IPS-18c (cell line): Measurements from ENCODE around the gene COPS4.
"Not testable (repeated sequence)": the region's sequence is repeated elsewhere in the genome, so short reads cannot be mapped to it uniquely, and the experiment has no call there.

ENCODE experiments used
- H3K4me3 ChIP-seq: 2 replicates; pipeline ENCODE4 v1.7.0; 2013; ENCODE audit warnings: low read depth, mild to moderate bottlenecking, low read length, moderate library complexity; ENCODE audit not compliant: insufficient read depth
- H3K9me3 ChIP-seq: one replicate; pipeline ENCODE4 v1.6.1; 2013; ENCODE audit warnings: mild to moderate bottlenecking, low read length, moderate library complexity; ENCODE audit not compliant: control insufficient read depth, insufficient read depth

Gene COPS4

GRCh38 chr4:83013902-83014301, 21.1 kb upstream of the COPS4 start:
- Histone ChIP-seq H3K4me3 (no peak overlapping the region), H3K9me3 (no peaks in the 10 kb centered on the region)

DNA sequence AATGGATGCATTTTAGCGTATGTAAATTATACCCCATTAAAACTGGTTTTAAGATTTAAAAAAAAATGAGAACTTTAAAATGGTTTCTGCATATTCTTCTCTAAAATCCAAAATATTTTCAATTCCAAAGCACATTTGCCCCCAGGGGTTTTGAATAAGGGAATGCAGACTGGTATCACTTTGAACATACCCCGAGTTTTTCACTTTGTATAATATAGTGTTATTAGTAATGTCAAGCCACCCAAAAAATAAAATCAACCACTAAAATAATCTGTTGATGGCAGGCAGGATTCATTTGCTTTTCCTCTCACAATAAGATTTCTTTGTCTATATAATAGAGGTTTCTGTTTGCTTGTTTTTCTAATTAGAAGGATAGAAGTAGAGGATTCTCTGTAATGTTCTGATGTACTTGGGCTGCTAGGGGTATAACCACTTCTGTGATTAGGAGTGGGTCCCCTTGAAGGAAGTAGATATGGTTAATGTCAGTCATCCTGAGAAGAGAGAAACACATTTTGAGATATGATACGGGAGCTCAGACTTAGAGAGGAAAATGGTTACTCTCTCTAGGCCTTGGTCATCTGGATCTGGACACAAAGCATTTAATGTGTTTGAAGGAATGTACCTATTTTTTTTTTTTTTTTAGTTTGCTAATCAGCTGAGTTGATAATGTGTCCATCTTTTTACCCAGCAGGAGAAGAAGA, 15.0 kb upstream of the COPS4 start:
- Histone ChIP-seq H3K9me3 (no peaks in the 10 kb centered on the region), H3K4me3 (no peak overlapping the region)

- H3K4me3 ChIP-seq, result no peak overlapping the region
- H3K9me3 ChIP-seq, result no peaks in the 10 kb centered on the region
Measured at GRCh38 chr4:83022724-83023450, 12.1 kb upstream of the COPS4 start.

DNA sequence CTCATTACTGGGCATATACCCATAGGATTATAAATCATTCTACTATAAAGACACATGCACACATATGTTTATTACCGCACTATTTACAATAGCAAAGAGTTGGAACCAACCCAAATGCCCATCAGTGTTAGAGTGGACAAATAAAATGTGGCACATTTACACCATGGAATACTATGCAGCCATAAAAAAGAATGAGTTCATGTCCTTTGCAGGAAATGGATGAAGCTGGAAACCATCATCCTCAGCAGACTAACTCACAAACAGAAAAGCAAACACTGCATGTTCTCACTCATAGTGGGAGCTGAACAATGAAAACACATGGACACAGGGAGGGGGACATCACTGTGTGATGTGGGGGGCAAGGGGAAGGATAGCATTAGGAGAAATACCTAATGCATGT, 11.4 kb upstream of the COPS4 start:
- H3K9me3 ChIP-seq, H3K4me3 ChIP-seq: not testable (repeated sequence)

GRCh38 chr4:83024233-83024632, 10.8 kb upstream of the COPS4 start:
- H3K9me3 ChIP-seq, result no peaks in the 10 kb centered on the region
- no peak overlapping the region for H3K4me3 ChIP-seq

- Histone ChIP-seq H3K9me3 (no peaks in the 10 kb centered on the region), H3K4me3 (no peak overlapping the region)
Measured at GRCh38 chr4:83025563-83025962, 9.4 kb upstream of the COPS4 start.

DNA sequence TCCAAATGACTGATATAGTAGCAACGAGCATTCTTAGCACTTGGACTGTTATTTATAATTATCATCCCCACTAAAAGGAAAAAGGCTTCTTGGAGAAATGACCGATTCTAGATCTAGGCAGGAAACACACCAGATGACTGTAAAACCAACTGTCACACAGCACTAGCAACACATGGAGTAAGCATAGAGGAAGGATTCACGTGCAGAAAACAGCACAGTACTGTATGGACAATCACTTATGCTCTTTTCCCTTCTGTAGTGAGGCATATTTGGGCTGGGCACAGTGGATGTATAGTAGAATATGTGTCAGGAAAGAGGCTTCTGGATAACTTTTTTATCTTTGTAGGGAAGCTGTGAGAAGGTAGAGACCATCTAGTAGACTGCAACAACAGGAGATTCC, 6.0 kb upstream of the COPS4 start:
- Histone ChIP-seq H3K4me3 (no peak overlapping the region), H3K9me3 (no peaks in the 10 kb centered on the region)

DNA sequence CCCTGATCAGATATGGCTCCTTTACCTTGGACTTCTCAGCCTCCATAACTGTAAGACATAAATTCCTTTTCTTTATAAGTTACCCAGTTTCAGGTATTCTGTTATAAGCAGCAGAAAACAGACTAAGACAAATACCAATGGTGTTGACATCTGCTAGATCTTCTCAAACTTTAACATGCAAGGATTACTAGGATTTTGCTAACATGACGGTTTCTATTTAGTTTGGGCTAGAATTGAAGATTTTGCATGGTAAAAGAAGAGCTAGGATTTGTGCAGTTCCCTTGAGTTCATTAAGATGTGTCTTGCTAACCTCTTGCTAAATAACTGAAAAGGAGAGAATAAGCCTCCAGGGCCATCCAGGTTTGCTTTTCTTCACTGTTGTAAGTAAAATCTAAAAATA, 5.3 kb upstream of the COPS4 start:
- Histone ChIP-seq H3K9me3 (no peaks in the 10 kb centered on the region), H3K4me3 (no peak overlapping the region)

GRCh38 chr4:83036991-83037665, 2.1 kb downstream of the COPS4 start:
- no peaks in the 10 kb centered on the region for H3K9me3 ChIP-seq
- no peak overlapping the region for H3K4me3 ChIP-seq

DNA sequence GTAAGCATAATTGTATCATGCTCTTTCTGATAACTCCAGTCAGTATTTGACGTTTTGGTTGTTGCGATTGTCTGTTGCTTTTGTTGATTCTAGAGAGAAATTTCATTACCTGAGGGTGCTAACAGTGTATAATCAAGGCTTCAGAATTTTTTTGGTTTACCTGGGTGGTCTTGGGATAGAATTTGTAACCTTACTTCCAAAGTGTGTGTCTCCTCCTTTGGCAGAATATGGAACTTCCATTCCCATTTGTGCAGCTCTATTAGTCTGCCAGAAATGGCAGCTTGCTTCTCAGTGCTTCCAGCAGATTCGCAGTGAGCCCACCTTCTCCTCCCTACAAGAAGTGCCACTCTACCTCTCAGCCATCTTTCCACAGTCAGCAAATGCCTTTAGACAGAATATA, 5.3 kb downstream of the COPS4 start:
- Histone ChIP-seq H3K9me3 (no peaks in the 10 kb centered on the region), H3K4me3 (no peak overlapping the region)

GRCh38 chr4:83043157-83043556, 8.2 kb downstream of the COPS4 start:
- not testable (repeated sequence) for H3K9me3 ChIP-seq, H3K4me3 ChIP-seq

GRCh38 chr4:83043801-83044407, 8.9 kb downstream of the COPS4 start:
- H3K4me3 ChIP-seq, result no peak overlapping the region
- no peaks in the 10 kb centered on the region for H3K9me3 ChIP-seq

DNA sequence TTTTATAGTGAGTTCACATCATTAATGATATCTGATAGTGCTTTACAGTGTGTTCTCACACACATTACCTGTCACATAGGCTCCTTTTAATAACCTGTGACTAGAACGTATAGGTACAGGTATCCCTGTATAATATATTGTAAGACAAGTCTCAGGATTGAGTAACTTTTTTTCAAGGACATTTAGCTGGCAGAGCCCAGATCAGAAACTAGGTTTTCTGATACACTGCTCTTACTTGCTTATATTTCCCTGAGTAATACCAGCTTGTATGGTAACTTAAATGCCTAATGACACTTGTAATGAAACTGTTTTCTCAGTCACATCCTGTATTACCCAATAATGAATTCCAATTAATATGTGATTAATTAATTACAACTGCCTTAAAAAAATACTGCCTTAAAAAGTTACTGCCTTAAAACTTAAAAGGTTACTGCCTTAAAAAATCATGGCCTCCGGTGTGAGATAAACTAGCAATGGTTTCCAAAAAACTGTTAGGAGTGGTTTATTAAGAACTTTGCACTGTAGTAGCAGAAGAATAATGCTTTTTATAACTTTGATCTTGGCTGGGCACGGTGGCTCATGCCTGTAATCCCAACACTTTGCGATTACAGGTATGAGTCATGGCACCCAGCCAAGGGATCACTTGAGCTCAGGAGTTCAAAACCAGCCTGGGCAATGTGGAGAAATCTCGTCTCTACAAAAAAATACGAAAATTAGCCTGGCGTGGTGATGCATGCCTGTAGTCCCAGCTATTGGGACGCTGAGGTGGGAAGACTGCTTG, 11.9 kb downstream of the COPS4 start:
- Histone ChIP-seq H3K4me3 (no peak overlapping the region), H3K9me3 (no peaks in the 10 kb centered on the region)

GRCh38 chr4:83048781-83049180, 13.8 kb downstream of the COPS4 start:
- not testable (repeated sequence) for H3K4me3 ChIP-seq, H3K9me3 ChIP-seq

DNA sequence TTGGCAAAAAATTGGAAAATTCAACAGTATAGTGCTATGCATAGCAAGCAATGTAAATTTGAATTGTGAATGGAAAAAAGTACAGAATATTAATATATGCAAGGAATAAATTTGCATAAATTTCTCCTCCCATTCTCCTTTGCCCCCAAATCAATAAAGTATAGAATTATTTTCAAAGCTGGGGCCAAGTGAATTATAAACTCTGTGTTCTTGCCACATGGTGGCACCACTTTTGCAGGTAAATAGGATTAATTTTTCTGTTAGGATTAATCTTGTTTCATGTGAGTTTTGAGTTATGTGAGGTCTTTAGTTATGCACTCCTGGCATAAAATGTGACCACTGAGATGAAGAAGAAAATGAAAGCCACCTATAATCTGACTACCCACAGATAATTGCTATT, 19.9 kb downstream of the COPS4 start:
- no peak overlapping the region for H3K4me3 ChIP-seq
- no peaks in the 10 kb centered on the region for H3K9me3 ChIP-seq

DNA sequence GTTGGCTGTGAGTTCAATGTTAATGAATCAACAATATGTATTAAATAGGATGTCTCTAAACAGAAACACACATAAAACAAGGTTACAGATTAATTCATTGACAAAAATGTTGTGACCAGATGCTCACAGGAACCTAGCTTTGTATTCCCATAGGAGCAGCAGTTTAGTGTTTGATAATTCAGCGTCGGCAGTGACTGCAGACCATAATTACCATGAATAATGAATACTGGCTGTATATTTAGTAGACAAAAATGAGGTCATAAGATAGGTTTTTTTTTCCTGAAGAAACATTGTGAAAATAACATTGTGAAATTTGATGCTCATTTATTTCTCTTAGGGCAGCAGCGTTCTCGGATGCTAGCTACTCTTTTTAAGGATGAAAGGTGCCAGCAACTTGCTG, 27.8 kb downstream of the COPS4 start:
- Histone ChIP-seq H3K4me3 (no peak overlapping the region), H3K9me3 (no peaks in the 10 kb centered on the region)

DNA sequence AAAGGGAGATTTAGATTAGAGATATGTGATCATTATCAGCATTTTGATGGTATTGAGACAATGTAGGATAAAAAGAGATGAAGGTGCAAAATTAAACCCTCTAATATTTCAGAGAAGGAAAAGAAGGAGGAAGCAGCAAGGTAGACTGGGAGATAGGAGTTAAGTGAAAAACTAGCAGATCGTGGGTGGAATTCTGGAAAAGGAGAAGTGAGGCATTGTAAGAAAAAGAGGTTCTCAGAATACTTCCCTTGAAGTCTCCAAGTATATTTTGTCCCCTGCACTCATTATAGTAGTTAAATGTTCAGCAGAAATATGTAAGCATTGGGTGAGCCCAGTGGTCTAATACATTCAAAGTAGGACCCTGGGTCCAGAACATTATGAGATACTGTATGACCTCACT, 30.3 kb downstream of the COPS4 start:
- Histone ChIP-seq H3K4me3 (no peak overlapping the region), H3K9me3 (no peaks in the 10 kb centered on the region)
